Epithelial cell of proximal tubule (primary cell): ENCODE results near the gene NAPA. TPM values are rescaled to one million over a fixed set of nuclear protein-coding genes. Genes with fewer than 3 reads are reported as not detected.

ENCODE experiments used
- DNase-seq: peaks from one replicate; pipeline ENCODE4 v3.0.0-alpha.2; 2011; ENCODE audit warnings: low read depth
- H3K4me3 ChIP-seq: 2 replicates; pipeline ENCODE4 v1.5.1; 2011; ENCODE audit warnings: low read depth, mild to moderate bottlenecking, low read length
- CTCF ChIP-seq: conservative IDR thresholded peaks from 2 replicates; pipeline ENCODE4 v1.5.1; 2012; ENCODE audit warnings: low read depth, mild to moderate bottlenecking, low read length
- total RNA-seq: library from RNA; depleted of rRNA; stranded (reverse); fragments of >200 nt; gene quantifications from 2 replicates; pipeline ENCODE4 v1.2.3, GENCODE V29; 2015

NAPA gene
- total RNA-seq, 1 donor from 2014 or later, result 78.9 TPM

- DNase-seq, result no peak
- no peak for TF ChIP-seq CTCF
These were observed 17.7 kb downstream of the NAPA start for GRCh38 chr19:47497050-47497766.

GRCh38 chr19:47495478-47496372, 19.1 kb downstream of the NAPA start:
- H3K4me3 ChIP-seq, result no peak overlapping the region
- DNase-seq, result no peak
- no peak for TF ChIP-seq CTCF

More at GRCh38 chr19:47497050-47497766, 17.7 kb downstream of the NAPA start:
- no peak overlapping the region for H3K4me3 ChIP-seq

- DNase-seq, result no peak
- TF ChIP-seq CTCF, result no peak
- no peak overlapping the region for H3K4me3 ChIP-seq
These were observed 20.1 kb downstream of the NAPA start for GRCh38 chr19:47494729-47495128.

- no peak for TF ChIP-seq CTCF
- DNase-seq, result no peak
- no peak overlapping the region for H3K4me3 ChIP-seq
These were observed 20.7 kb downstream of the NAPA start for GRCh38 chr19:47494211-47494547.

- TF ChIP-seq CTCF, result no peak
- no peak overlapping the region for H3K4me3 ChIP-seq
- DNase-seq, result no peak
These were observed 21.3 kb downstream of the NAPA start for GRCh38 chr19:47493378-47494210.

GRCh38 chr19:47492571-47493377, 22.1 kb downstream of the NAPA start:
- no peak for TF ChIP-seq CTCF
- no peak overlapping the region for H3K4me3 ChIP-seq
- no peak for DNase-seq
